ENCODE measurements around the gene MTERF4. TPM values are rescaled to one million over a fixed set of nuclear protein-coding genes. Genes with fewer than 3 reads are reported as not detected.

Gene MTERF4
- total and polyA plus RNA-seq, 10 of the 15 experiments (the other 5 are each of a cell fraction or from before 2014, with no cell fraction given) = 36.7 to 69.1 (median 45.5) TPM

Small RNAs within 50 kb of the gene (small RNA-seq; reads per million reads assigned to genes)
- not detected for gene AC005237.2

Other genes starting within 250 kb of the MTERF4 start
Only the 7 nearest of the 9 such genes appear.
- not detected in 2 replicates for gene MAB21L4, start 206.1 kb downstream of the MTERF4 start, total RNA-seq (2014; rRNA removed)
- gene MAB21L4, start 206.1 kb downstream of the MTERF4 start, total RNA-seq (2014; rRNA removed; fragmentation: Illumina TruSeq; extraction: Trizol) = not detected in 2 replicates
- gene MAB21L4, start 206.1 kb downstream of the MTERF4 start, total RNA-seq (2021) = not detected in 2 replicates
- 0.03 TPM in 1 of 2 replicates, not detected in the other for gene MAB21L4, start 206.1 kb downstream of the MTERF4 start, polyA plus RNA-seq (2011; rRNA removed)
- gene MAB21L4, start 206.1 kb downstream of the MTERF4 start, polyA plus RNA-seq (2014; fragmentation: Illumina TruSeq; extraction: Trizol) = not detected in 2 replicates
- not detected for gene MAB21L4, start 206.1 kb downstream of the MTERF4 start, polyA plus RNA-seq (2014; fragmentation: Nextera tagmentation; extraction: Ambion mirVana)
- gene MAB21L4, start 206.1 kb downstream of the MTERF4 start, polyA plus RNA-seq (2014; rRNA removed) = not detected in 2 replicates
- not detected for gene MAB21L4, start 206.1 kb downstream of the MTERF4 start, polyA plus RNA-seq (2016; fragmentation: Nextera tagmentation; extraction: Ambion mirVana)
- not detected in 2 replicates for gene CROCC2, start 196.0 kb downstream of the MTERF4 start, total RNA-seq (2014; rRNA removed)
- gene CROCC2, start 196.0 kb downstream of the MTERF4 start, total RNA-seq (2014; rRNA removed; fragmentation: Illumina TruSeq; extraction: Trizol) = not detected in 2 replicates
- gene CROCC2, start 196.0 kb downstream of the MTERF4 start, total RNA-seq (2021) = not detected in 2 replicates
- not detected in 2 replicates for gene CROCC2, start 196.0 kb downstream of the MTERF4 start, polyA plus RNA-seq (2011; rRNA removed)
- gene CROCC2, start 196.0 kb downstream of the MTERF4 start, polyA plus RNA-seq (2014; fragmentation: Illumina TruSeq; extraction: Trizol) = not detected in 2 replicates
- not detected for gene CROCC2, start 196.0 kb downstream of the MTERF4 start, polyA plus RNA-seq (2014; fragmentation: Nextera tagmentation; extraction: Ambion mirVana)
- gene CROCC2, start 196.0 kb downstream of the MTERF4 start, polyA plus RNA-seq (2014; rRNA removed) = not detected in 2 replicates
- not detected for gene CROCC2, start 196.0 kb downstream of the MTERF4 start, polyA plus RNA-seq (2016; fragmentation: Nextera tagmentation; extraction: Ambion mirVana)
- gene SNED1, start 103.7 kb downstream of the MTERF4 start, total RNA-seq (2014; rRNA removed) = 4.4 and 7.6 TPM in 2 replicates
- gene SNED1, start 103.7 kb downstream of the MTERF4 start, total RNA-seq (2014; rRNA removed; fragmentation: Illumina TruSeq; extraction: Trizol) = 3.4 TPM in 2 replicates
- 5.5 and 7.3 TPM in 2 replicates for gene SNED1, start 103.7 kb downstream of the MTERF4 start, total RNA-seq (2021)
- gene SNED1, start 103.7 kb downstream of the MTERF4 start, polyA plus RNA-seq (2011; rRNA removed) = 3.6 and 4.4 TPM in 2 replicates
- 0.17 and 1.3 TPM in 2 replicates for gene SNED1, start 103.7 kb downstream of the MTERF4 start, polyA plus RNA-seq (2014; fragmentation: Illumina TruSeq; extraction: Trizol)
- gene SNED1, start 103.7 kb downstream of the MTERF4 start, polyA plus RNA-seq (2014; fragmentation: Nextera tagmentation; extraction: Ambion mirVana) = under 1 TPM; 0.05 to 0.18 TPM
- gene SNED1, start 103.7 kb downstream of the MTERF4 start, polyA plus RNA-seq (2014; rRNA removed) = 6.5 and 8.4 TPM in 2 replicates
- gene SNED1, start 103.7 kb downstream of the MTERF4 start, polyA plus RNA-seq (2016; fragmentation: Nextera tagmentation; extraction: Ambion mirVana) = 1 to 10 TPM; 1.7 to 2.5 TPM
- 32.6 and 35.2 TPM in 2 replicates for gene PASK, start 47.2 kb upstream of the MTERF4 start, total RNA-seq (2014; rRNA removed)
- 21.7 and 21.8 TPM in 2 replicates for gene PASK, start 47.2 kb upstream of the MTERF4 start, total RNA-seq (2014; rRNA removed; fragmentation: Illumina TruSeq; extraction: Trizol)
- gene PASK, start 47.2 kb upstream of the MTERF4 start, total RNA-seq (2021) = 49.6 and 54.9 TPM in 2 replicates
- gene PASK, start 47.2 kb upstream of the MTERF4 start, polyA plus RNA-seq (2011; rRNA removed) = 59.4 and 62.2 TPM in 2 replicates
- 24.3 and 29.5 TPM in 2 replicates for gene PASK, start 47.2 kb upstream of the MTERF4 start, polyA plus RNA-seq (2014; fragmentation: Illumina TruSeq; extraction: Trizol)
- gene PASK, start 47.2 kb upstream of the MTERF4 start, polyA plus RNA-seq (2014; fragmentation: Nextera tagmentation; extraction: Ambion mirVana) = 10 to 100 TPM in 1 of 2 experiments, 1 to 10 TPM in 1; 9.6 to 10.8 TPM
- 36.7 and 42.0 TPM in 2 replicates for gene PASK, start 47.2 kb upstream of the MTERF4 start, polyA plus RNA-seq (2014; rRNA removed)
- gene PASK, start 47.2 kb upstream of the MTERF4 start, polyA plus RNA-seq (2016; fragmentation: Nextera tagmentation; extraction: Ambion mirVana) = 10 to 100 TPM; 25.0 to 27.6 TPM
- gene PPP1R7, start 48.2 kb upstream of the MTERF4 start, total RNA-seq (2014; rRNA removed) = 78.5 and 88.0 TPM in 2 replicates
- gene PPP1R7, start 48.2 kb upstream of the MTERF4 start, total RNA-seq (2014; rRNA removed; fragmentation: Illumina TruSeq; extraction: Trizol) = 85.7 and 87.8 TPM in 2 replicates
- 76.9 and 84.3 TPM in 2 replicates for gene PPP1R7, start 48.2 kb upstream of the MTERF4 start, total RNA-seq (2021)
- gene PPP1R7, start 48.2 kb upstream of the MTERF4 start, polyA plus RNA-seq (2011; rRNA removed) = 123 and 157 TPM in 2 replicates
- 146 and 167 TPM in 2 replicates for gene PPP1R7, start 48.2 kb upstream of the MTERF4 start, polyA plus RNA-seq (2014; fragmentation: Illumina TruSeq; extraction: Trizol)
- gene PPP1R7, start 48.2 kb upstream of the MTERF4 start, polyA plus RNA-seq (2014; fragmentation: Nextera tagmentation; extraction: Ambion mirVana) = 10 to 100 TPM; 81.4 to 82.8 TPM
- 91.5 and 99.6 TPM in 2 replicates for gene PPP1R7, start 48.2 kb upstream of the MTERF4 start, polyA plus RNA-seq (2014; rRNA removed)
- 100 to 1,000 TPM; 169 to 174 TPM for gene PPP1R7, start 48.2 kb upstream of the MTERF4 start, polyA plus RNA-seq (2016; fragmentation: Nextera tagmentation; extraction: Ambion mirVana)
- 0.49 and 0.56 TPM in 2 replicates for gene ANO7, start 86.4 kb upstream of the MTERF4 start, total RNA-seq (2014; rRNA removed)
- gene ANO7, start 86.4 kb upstream of the MTERF4 start, total RNA-seq (2014; rRNA removed; fragmentation: Illumina TruSeq; extraction: Trizol) = 0.18 and 0.22 TPM in 2 replicates
- 0.88 and 1.4 TPM in 2 replicates for gene ANO7, start 86.4 kb upstream of the MTERF4 start, total RNA-seq (2021)
- gene ANO7, start 86.4 kb upstream of the MTERF4 start, polyA plus RNA-seq (2011; rRNA removed) = 0.56 and 1.2 TPM in 2 replicates
- gene ANO7, start 86.4 kb upstream of the MTERF4 start, polyA plus RNA-seq (2014; fragmentation: Illumina TruSeq; extraction: Trizol) = 0.24 and 0.35 TPM in 2 replicates
- under 1 TPM; 0.08 to 0.11 TPM for gene ANO7, start 86.4 kb upstream of the MTERF4 start, polyA plus RNA-seq (2014; fragmentation: Nextera tagmentation; extraction: Ambion mirVana)
- 0.47 and 1.1 TPM in 2 replicates for gene ANO7, start 86.4 kb upstream of the MTERF4 start, polyA plus RNA-seq (2014; rRNA removed)
- gene ANO7, start 86.4 kb upstream of the MTERF4 start, polyA plus RNA-seq (2016; fragmentation: Nextera tagmentation; extraction: Ambion mirVana) = under 1 TPM; 0.40 to 0.50 TPM
- 275 and 279 TPM in 2 replicates for gene HDLBP, start 213.4 kb upstream of the MTERF4 start, total RNA-seq (2014; rRNA removed)
- gene HDLBP, start 213.4 kb upstream of the MTERF4 start, total RNA-seq (2014; rRNA removed; fragmentation: Illumina TruSeq; extraction: Trizol) = 233 and 234 TPM in 2 replicates
- 344 and 348 TPM in 2 replicates for gene HDLBP, start 213.4 kb upstream of the MTERF4 start, total RNA-seq (2021)
- 88.3 and 135 TPM in 2 replicates for gene HDLBP, start 213.4 kb upstream of the MTERF4 start, polyA plus RNA-seq (2011; rRNA removed)
- 306 and 383 TPM in 2 replicates for gene HDLBP, start 213.4 kb upstream of the MTERF4 start, polyA plus RNA-seq (2014; fragmentation: Illumina TruSeq; extraction: Trizol)
- 10 to 100 TPM; 19.5 to 56.8 TPM for gene HDLBP, start 213.4 kb upstream of the MTERF4 start, polyA plus RNA-seq (2014; fragmentation: Nextera tagmentation; extraction: Ambion mirVana)
- gene HDLBP, start 213.4 kb upstream of the MTERF4 start, polyA plus RNA-seq (2014; rRNA removed) = 166 and 180 TPM in 2 replicates
- 100 to 1,000 TPM; 264 to 273 TPM for gene HDLBP, start 213.4 kb upstream of the MTERF4 start, polyA plus RNA-seq (2016; fragmentation: Nextera tagmentation; extraction: Ambion mirVana)